Epidermal melanocyte (primary cell): Measurements from ENCODE around the gene TNS3.

ENCODE experiments used
- DNase-seq: peaks from one replicate; pipeline ENCODE4 v3.0.0; 2011; ENCODE audit warnings: low spot score; ENCODE audit not compliant: insufficient read length

TNS3 gene

GRCh38 chr7:47408675-47409074 lies 173.2 kb downstream of the TNS3 start:
- DNase-seq, result no peak

GRCh38 chr7:47407821-47408674 lies 173.9 kb downstream of the TNS3 start:
- DNase-seq, result no peak

GRCh38 chr7:47407136-47407535 lies 174.8 kb downstream of the TNS3 start:
- no peak for DNase-seq

- DNase-seq, result no peak
Measured at GRCh38 chr7:47406801-47407129, 175.1 kb downstream of the TNS3 start.

GRCh38 chr7:47405921-47406800 lies 175.8 kb downstream of the TNS3 start:
- DNase-seq, result peak; percentile 47

- DNase-seq, result no peak
Measured at GRCh38 chr7:47405286-47405904, 176.5 kb downstream of the TNS3 start.

GRCh38 chr7:47404010-47404409 lies 177.9 kb downstream of the TNS3 start:
- no peak for DNase-seq

GRCh38 chr7:47402941-47403866 lies 178.7 kb downstream of the TNS3 start:
- peak; percentile 59 for DNase-seq

- DNase-seq, result no peak
Measured at GRCh38 chr7:47401611-47402570, 180.0 kb downstream of the TNS3 start.

GRCh38 chr7:47400741-47401206 lies 181.1 kb downstream of the TNS3 start:
- DNase-seq, result no peak

- DNase-seq, result no peak
Measured at GRCh38 chr7:47400001-47400400, 181.9 kb downstream of the TNS3 start.

GRCh38 chr7:47394751-47395252 lies 187.1 kb downstream of the TNS3 start:
- DNase-seq, result no peak

GRCh38 chr7:47394216-47394615 lies 187.7 kb downstream of the TNS3 start:
- no peak for DNase-seq

GRCh38 chr7:47393406-47393805 lies 188.5 kb downstream of the TNS3 start:
- DNase-seq, result no peak

GRCh38 chr7:47392241-47392759 lies 189.6 kb downstream of the TNS3 start:
- DNase-seq, result no peak

GRCh38 chr7:47391726-47392125 lies 190.2 kb downstream of the TNS3 start:
- DNase-seq, result no peak

- no peak for DNase-seq
Measured at GRCh38 chr7:47390914-47391313, 191.0 kb downstream of the TNS3 start.

- no peak for DNase-seq
Measured at GRCh38 chr7:47389923-47390630, 191.8 kb downstream of the TNS3 start.
